Activated naive CD8-positive, alpha-beta T cell treated with anti-CD3 and anti-CD28 coated beads, Interleukin-2, amount 50 U/mL, for 24 hours (primary cell): ENCODE results near the gene UNC5CL.

ENCODE experiments used
- ATAC-seq: fragments of 150-1000 bp; cut with Tn5 transposase; one replicate; pipeline ENCODE4 v1.10.0; 2021
- DNase-seq: peaks from one replicate; pipeline ENCODE4 v3.0.0; 2021
- H3K27ac Mint-ChIP-seq: one replicate; pipeline ENCODE4 v1.8.0; 2021; ENCODE audit warnings: mild to moderate bottlenecking, mixed read lengths
- H3K27me3 Mint-ChIP-seq: one replicate; pipeline ENCODE4 v1.8.0; 2021; ENCODE audit warnings: mixed read lengths
- H3K36me3 Mint-ChIP-seq: one replicate; pipeline ENCODE4 v1.8.0; 2021; ENCODE audit warnings: low read depth, mixed read lengths
- H3K4me1 Mint-ChIP-seq: one replicate; pipeline ENCODE4 v1.8.0; 2021; ENCODE audit warnings: mixed read lengths
- H3K4me3 Mint-ChIP-seq: one replicate; pipeline ENCODE4 v1.8.0; 2021; ENCODE audit warnings: mild to moderate bottlenecking, moderate library complexity, mixed read lengths
- H3K9me3 Mint-ChIP-seq: one replicate; pipeline ENCODE4 v1.8.0; 2021; ENCODE audit warnings: mixed read lengths

UNC5CL gene

DNA sequence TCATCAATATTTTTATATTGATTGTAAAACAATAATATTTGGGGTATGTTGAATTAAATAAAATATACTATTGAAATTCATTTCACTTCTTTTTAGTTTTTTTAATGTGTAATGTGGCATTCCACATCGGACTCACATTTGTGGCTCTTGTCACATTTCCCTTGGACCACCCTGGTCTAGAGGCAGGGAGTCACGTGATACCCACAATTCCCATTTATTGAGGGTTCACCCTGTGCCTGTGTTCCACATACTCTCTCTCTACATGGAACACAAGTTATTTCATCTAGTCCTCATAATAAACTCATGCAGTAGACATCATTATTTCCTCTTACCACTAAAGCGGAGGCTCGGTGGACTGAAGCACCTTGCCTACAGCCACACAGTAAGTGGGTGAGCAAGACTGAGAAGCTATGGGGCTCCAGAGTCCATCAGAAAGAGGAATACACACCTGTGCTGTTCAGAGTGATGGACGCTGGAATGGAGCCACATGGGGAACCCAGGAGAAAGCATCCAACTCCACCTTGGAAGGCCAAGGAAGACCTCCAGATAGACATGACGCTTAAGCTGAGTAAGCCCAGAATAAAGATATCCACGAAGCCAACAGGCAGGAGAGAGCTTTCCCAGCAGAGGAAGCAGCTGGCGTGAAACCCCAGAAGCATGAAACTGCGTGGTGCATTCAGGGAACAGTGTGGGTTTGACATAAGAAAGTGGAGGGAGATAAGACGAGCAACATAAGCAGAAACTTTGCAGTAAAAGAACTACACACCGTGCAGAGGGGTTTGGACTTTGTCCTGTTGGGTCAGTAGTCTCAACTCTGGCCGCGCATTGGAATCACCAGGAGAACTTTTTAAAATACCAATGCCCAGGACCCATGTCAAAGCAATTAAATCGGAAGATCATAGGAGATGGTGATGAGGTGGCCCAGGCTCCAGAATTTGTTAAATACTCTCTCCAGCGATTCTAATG, 49.5 kb downstream of the UNC5CL start:
- no peaks in the 10 kb centered on the region for H3K4me1 Mint-ChIP-seq
- H3K9me3 Mint-ChIP-seq, result no peaks in the 10 kb centered on the region
- DNase-seq (no peak), ATAC-seq (no peak)
- no peak overlapping the region for H3K4me3 Mint-ChIP-seq
- H3K27me3 Mint-ChIP-seq, result peaks cover 15% of the 10 kb centered on the region
- H3K27ac Mint-ChIP-seq, result no peak overlapping the region
- H3K36me3 Mint-ChIP-seq, result no peaks in the 10 kb centered on the region

- H3K4me3 Mint-ChIP-seq, result no peak overlapping the region
- no peaks in the 10 kb centered on the region for H3K36me3 Mint-ChIP-seq
- H3K4me1 Mint-ChIP-seq, result no peaks in the 10 kb centered on the region
- H3K9me3 Mint-ChIP-seq, result no peaks in the 10 kb centered on the region
- no peak overlapping the region for H3K27ac Mint-ChIP-seq
- ATAC-seq (no peak), DNase-seq (no peak)
- peaks cover 19% of the 10 kb centered on the region for H3K27me3 Mint-ChIP-seq
Observed at GRCh38 chr6:40988634-40989033, 50.4 kb downstream of the UNC5CL start.

- no peaks in the 10 kb centered on the region for H3K4me1 Mint-ChIP-seq
- no peak overlapping the region for H3K4me3 Mint-ChIP-seq
- H3K9me3 Mint-ChIP-seq, result no peaks in the 10 kb centered on the region
- no peak overlapping the region for H3K27ac Mint-ChIP-seq
- H3K36me3 Mint-ChIP-seq, result no peaks in the 10 kb centered on the region
- DNase-seq (no peak), ATAC-seq (no peak)
- H3K27me3 Mint-ChIP-seq, result peaks cover 22% of the 10 kb centered on the region
Observed at GRCh38 chr6:40986921-40987819, 51.9 kb downstream of the UNC5CL start.

DNA sequence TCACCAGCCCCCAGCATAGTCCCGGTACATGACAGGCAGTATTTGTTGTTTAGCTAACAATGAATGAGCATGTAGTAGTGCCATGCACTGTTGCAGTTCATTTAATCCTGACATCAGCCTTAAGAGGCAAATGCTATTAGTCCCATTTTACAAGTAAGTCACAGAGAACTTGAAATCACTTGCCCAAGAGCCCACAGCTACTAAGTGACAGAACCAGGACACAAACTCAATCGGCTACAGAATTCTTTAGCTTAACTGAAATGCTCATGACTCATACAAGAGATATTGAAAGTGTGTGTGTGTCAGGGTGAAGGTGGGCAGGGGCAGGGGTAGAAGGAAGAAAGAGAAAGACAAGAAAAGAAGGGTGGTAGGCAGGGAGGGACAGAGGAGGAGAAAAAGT, 52.7 kb downstream of the UNC5CL start:
- Mint-ChIP-seq H3K27ac (no peak overlapping the region), H3K9me3 (no peaks in the 10 kb centered on the region), H3K27me3 (peaks cover 18% of the 10 kb centered on the region), H3K36me3 (no peaks in the 10 kb centered on the region), H3K4me3 (no peak overlapping the region), H3K4me1 (no peaks in the 10 kb centered on the region)
- no peak for ATAC-seq
- DNase-seq, result no peak

- H3K9me3 Mint-ChIP-seq, result no peaks in the 10 kb centered on the region
- H3K27me3 Mint-ChIP-seq, result peaks cover 24% of the 10 kb centered on the region
- H3K36me3 Mint-ChIP-seq, result no peaks in the 10 kb centered on the region
- DNase-seq (no peak), ATAC-seq (no peak)
- H3K4me1 Mint-ChIP-seq, result no peaks in the 10 kb centered on the region
- no peak overlapping the region for H3K4me3 Mint-ChIP-seq
- no peak overlapping the region for H3K27ac Mint-ChIP-seq
Observed at GRCh38 chr6:40983752-40984151, 55.3 kb downstream of the UNC5CL start.

DNA sequence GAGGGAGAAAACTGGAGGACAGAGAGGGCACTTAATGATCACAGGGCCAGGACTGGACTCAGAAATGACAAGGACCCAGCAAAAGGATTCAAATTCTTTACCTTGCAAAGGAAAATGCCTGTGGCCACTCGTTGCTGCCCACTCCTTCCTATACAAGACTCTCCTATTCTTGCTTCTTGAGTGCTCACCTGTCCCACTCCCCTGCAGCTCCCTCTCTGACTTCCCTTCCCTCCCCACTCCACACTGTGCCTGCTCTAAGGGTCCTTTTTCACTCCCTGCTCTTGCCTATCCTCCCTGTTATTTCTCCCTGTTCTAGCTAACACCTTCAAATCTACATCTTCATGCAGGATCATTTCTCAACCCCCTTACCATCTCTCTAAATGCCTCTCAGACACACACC, 56.1 kb downstream of the UNC5CL start:
- Mint-ChIP-seq H3K9me3 (no peaks in the 10 kb centered on the region), H3K36me3 (no peaks in the 10 kb centered on the region), H3K27me3 (peaks cover 29% of the 10 kb centered on the region), H3K4me3 (no peak overlapping the region), H3K27ac (no peak overlapping the region), H3K4me1 (no peaks in the 10 kb centered on the region)
- ATAC-seq, result no peak
- no peak for DNase-seq

DNA sequence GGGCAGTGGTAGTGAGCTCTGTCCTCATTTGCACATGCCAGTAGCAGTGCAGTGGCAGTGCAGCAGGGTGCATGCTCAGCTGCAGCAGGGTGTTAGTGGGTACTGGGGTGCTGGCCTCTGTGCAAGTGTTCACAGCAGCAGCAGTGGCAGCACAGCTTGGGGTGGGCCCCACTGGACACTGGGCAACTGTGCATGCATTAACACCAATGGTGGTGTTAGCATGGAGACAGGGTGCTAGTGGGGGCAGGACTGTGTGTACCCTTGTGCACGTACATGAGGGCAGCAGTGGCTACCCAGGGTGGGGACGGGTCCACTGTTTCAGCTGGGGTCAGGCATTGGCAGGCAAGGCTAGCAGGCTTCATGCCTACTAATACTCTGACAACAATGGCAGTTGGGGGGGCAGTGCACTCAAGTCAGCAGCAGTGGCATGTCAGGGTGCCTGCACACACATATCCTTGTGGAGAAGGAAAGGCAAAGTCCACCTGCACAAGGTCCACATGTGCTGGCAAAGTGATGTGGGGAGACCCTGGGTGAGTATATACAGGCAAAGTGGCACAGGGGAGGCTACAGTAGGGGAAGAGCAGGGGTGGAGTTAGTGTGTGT, 60.2 kb downstream of the UNC5CL start:
- Mint-ChIP-seq H3K9me3 (no peaks in the 10 kb centered on the region), H3K27me3 (peaks cover 53% of the 10 kb centered on the region), H3K4me1 (no peaks in the 10 kb centered on the region), H3K4me3 (no peak overlapping the region), H3K27ac (no peak overlapping the region), H3K36me3 (no peaks in the 10 kb centered on the region)
- DNase-seq, result no peak
- ATAC-seq, result no peak

DNA sequence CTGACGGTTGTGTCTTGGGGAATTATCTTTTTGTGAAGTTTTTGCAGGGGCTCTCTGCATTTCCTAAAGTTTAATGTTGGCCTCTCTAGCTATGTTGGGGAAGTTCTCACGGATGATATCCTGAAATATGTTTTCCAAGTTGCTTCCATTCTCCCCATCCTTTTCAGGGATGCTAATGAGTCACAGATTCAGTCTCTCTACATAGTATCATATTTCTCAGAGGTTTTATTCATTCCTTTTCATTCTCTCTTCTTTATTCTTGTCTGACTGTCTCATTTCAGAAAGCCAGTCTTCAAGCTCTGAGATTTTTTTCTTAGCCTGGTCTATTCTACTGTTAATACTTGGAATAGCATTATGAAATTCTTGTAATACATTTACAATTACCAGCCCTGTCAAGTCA, 61.3 kb downstream of the UNC5CL start:
- DNase-seq (no peak), ATAC-seq (no peak)
- H3K27ac Mint-ChIP-seq, result no peak overlapping the region
- H3K4me1 Mint-ChIP-seq, result no peaks in the 10 kb centered on the region
- peaks cover under 1% of the 10 kb centered on the region for H3K9me3 Mint-ChIP-seq
- no peaks in the 10 kb centered on the region for H3K36me3 Mint-ChIP-seq
- no peak overlapping the region for H3K4me3 Mint-ChIP-seq
- peaks cover 47% of the 10 kb centered on the region for H3K27me3 Mint-ChIP-seq

- ATAC-seq (no peak), DNase-seq (no peak)
- Mint-ChIP-seq H3K27me3 (peaks cover 46% of the 10 kb centered on the region), H3K27ac (no peak overlapping the region), H3K4me1 (no peaks in the 10 kb centered on the region), H3K36me3 (no peaks in the 10 kb centered on the region), H3K9me3 (peaks cover 4% of the 10 kb centered on the region), H3K4me3 (no peak overlapping the region)
Observed at GRCh38 chr6:40977085-40977484, 61.9 kb downstream of the UNC5CL start.
